GM19099 (cell line): ENCODE measurements around the gene SVIL.

ENCODE experiments used
- POLR2A ChIP-seq: IDR thresholded peaks from 3 replicates; pipeline ENCODE4 v1.6.1; 2011; ENCODE audit warnings: low read depth; ENCODE audit not compliant: insufficient read length; ENCODE audit errors: extremely low read depth

Gene SVIL

GRCh38 chr10:29522061-29522855 is 112.5 kb downstream of the SVIL start:
- TF ChIP-seq POLR2A: no peak

GRCh38 chr10:29519659-29520058 is 115.1 kb downstream of the SVIL start:
- no peak for TF ChIP-seq POLR2A

GRCh38 chr10:29517352-29517923 is 117.3 kb downstream of the SVIL start:
- no peak for TF ChIP-seq POLR2A

- no peak for TF ChIP-seq POLR2A
Observed at GRCh38 chr10:29514306-29514705, 120.5 kb downstream of the SVIL start.

- TF ChIP-seq POLR2A: no peak
Observed at GRCh38 chr10:29512425-29512974, 122.3 kb downstream of the SVIL start.

- TF ChIP-seq POLR2A: no peak
Observed at GRCh38 chr10:29508554-29509244, 126.1 kb downstream of the SVIL start.

GRCh38 chr10:29502351-29502750 is 132.4 kb downstream of the SVIL start:
- no peak for TF ChIP-seq POLR2A

- TF ChIP-seq POLR2A: no peak
Observed at GRCh38 chr10:29501692-29502091, 133.1 kb downstream of the SVIL start.

GRCh38 chr10:29499993-29500537 is 134.7 kb downstream of the SVIL start:
- no peak for TF ChIP-seq POLR2A

GRCh38 chr10:29496341-29497162 is 138.2 kb downstream of the SVIL start:
- TF ChIP-seq POLR2A: no peak

GRCh38 chr10:29495366-29495765 is 139.4 kb downstream of the SVIL start:
- no peak for TF ChIP-seq POLR2A

GRCh38 chr10:29493697-29494096 is 141.1 kb downstream of the SVIL start:
- TF ChIP-seq POLR2A: no peak

- TF ChIP-seq POLR2A: no peak
Observed at GRCh38 chr10:29492774-29493173, 142.0 kb downstream of the SVIL start.

GRCh38 chr10:29491918-29492317 is 142.9 kb downstream of the SVIL start:
- no peak for TF ChIP-seq POLR2A
